Epithelial cell of proximal tubule (primary cell): Measurements from ENCODE around the gene SAXO1. TPM values are rescaled to one million over a fixed set of nuclear protein-coding genes. Genes with fewer than 3 reads are reported as not detected.
A peak's percentile ranks its signal among the peaks of the same experiment; 100 is the strongest.

Experiments used
- DNase-seq: peaks from one replicate; pipeline ENCODE4 v3.0.0-alpha.2; 2011; ENCODE audit warnings: low read depth
- H3K4me3 ChIP-seq: 2 replicates; pipeline ENCODE4 v1.5.1; 2011; ENCODE audit warnings: low read depth, mild to moderate bottlenecking, low read length
- total RNA-seq: library from RNA; depleted of rRNA; stranded (reverse); fragments of >200 nt; gene quantifications from 2 replicates; pipeline ENCODE4 v1.2.3, GENCODE V29; 2015
- TF ChIP-seq, protein P1 (sequence below): conservative IDR thresholded peaks from 2 replicates; pipeline ENCODE4 v1.5.1; 2012; ENCODE audit warnings: low read depth, mild to moderate bottlenecking, low read length

Gene SAXO1
- total RNA-seq, 1 donor from 2014 or later: not detected

DNA sequence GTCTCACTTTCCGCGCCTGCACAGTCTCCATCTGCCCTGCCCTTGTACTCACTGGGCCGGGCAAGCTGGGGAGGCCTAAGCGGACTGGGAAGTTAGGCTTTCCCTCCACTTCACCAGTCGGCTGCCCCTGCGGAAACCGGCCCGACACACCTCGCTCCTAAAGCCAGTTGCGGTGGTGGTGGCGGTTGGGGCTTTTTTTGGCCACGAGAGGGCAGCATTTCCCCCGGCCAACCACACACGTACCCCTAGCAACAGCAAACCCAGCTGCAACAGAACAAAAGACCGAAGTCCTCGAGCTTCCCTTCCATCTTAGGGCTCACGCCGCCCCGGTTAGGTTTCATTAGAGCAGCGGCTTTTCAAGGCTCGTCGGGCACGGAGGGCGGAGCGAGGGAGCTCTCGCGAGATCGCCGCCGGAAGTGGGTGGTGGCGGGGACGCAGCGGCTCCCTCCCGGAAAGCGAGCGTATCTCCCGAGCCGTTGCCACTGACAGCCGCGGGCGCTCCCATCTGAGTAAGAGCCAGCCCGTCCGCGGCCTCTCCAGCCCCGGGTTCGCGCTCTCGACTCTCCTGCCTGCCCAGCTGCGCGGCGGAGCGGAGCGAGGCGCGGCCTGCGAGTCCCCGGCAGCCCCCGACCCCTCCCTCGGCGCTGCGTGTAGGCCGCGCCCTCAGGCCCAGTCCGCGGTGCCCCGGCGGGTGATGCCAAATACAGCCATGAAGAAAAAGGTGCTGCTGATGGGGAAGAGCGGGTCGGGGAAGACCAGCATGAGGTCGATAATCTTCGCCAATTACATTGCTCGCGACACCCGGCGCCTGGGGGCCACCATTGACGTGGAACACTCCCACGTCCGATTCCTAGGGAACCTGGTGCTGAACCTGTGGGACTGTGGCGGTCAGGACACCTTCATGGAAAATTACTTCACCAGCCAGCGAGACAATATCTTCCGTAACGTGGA lies 16.2 kb upstream of the SAXO1 start, which contains the start of gene RRAGA:
TSS of gene RRAGA (plus strand) at position 462 of the 951 bp plus-strand sequence. CDS start at position 695, 233 bp downstream.
- H3K4me3 ChIP-seq: peak within 1 kb of the TSS; percentile 71
- DNase-seq: peak; percentile 80
- TF ChIP-seq, protein P1, sequence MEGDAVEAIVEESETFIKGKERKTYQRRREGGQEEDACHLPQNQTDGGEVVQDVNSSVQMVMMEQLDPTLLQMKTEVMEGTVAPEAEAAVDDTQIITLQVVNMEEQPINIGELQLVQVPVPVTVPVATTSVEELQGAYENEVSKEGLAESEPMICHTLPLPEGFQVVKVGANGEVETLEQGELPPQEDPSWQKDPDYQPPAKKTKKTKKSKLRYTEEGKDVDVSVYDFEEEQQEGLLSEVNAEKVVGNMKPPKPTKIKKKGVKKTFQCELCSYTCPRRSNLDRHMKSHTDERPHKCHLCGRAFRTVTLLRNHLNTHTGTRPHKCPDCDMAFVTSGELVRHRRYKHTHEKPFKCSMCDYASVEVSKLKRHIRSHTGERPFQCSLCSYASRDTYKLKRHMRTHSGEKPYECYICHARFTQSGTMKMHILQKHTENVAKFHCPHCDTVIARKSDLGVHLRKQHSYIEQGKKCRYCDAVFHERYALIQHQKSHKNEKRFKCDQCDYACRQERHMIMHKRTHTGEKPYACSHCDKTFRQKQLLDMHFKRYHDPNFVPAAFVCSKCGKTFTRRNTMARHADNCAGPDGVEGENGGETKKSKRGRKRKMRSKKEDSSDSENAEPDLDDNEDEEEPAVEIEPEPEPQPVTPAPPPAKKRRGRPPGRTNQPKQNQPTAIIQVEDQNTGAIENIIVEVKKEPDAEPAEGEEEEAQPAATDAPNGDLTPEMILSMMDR: peak; percentile 88

DNA sequence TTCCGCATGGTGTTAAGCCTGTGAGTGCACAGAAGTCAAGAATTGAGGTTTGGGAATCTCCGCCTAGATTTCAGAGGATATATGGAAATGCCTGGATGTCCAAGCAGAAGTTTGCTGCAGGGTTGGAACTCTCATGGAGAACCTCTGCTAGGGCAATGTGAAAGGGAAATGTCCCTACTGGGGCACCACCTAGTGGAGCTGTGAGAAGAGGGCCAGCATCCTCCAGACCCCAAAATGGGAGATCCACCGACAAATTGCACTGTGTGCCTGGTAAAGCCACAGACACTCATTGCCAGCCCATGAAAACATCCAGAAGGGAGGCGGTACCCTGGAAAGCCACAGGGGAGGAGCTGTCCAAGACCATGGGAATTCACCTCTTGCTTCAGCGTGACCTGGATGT lies 3.6 kb upstream of the SAXO1 start:
- TF ChIP-seq, protein P1: no peak
- DNase-seq: no peak
- no peak overlapping the region for H3K4me3 ChIP-seq

DNA sequence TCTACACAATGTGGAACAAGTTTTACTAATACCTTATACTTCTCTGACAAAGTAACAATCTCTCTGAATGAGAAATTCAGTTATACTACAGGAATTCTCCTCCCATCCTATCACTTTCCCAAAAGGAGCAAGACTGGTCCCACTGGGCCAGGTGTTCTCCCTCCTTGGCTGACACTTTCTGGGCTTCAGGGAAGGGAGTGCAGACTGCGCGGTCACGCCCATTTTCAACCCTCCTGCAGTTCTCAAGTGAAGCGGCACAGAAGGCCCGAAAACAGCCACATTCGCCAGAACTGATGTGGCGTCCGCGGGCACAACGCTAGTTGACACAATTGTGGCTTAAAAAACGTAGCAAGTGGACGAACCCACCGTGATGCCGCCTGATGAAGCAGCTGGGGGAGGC lies 603 bp downstream of the SAXO1 start:
- TF ChIP-seq, protein P1: no peak
- no peak for DNase-seq
- no peak overlapping the region for H3K4me3 ChIP-seq

DNA sequence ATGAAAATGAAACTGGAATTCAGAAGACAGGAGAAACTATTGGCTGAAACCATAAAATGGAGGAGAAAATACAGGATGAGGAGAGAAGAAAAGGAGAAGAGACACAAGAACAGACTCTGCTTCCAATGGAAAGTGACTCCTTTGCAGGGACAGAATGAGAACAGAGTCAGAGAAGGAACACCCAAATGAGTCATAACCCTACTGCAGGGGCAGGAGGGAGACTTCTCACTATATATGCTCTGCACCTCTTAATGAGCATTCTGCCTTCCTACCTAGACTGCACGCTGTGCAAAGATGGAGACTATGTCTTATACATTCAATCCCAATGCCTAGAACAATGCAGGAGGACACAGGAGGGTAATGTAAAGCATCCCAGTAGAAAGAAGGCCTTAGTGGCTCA lies 2.1 kb downstream of the SAXO1 start:
- no peak for DNase-seq
- H3K4me3 ChIP-seq: no peak overlapping the region
- TF ChIP-seq, protein P1: no peak

DNA sequence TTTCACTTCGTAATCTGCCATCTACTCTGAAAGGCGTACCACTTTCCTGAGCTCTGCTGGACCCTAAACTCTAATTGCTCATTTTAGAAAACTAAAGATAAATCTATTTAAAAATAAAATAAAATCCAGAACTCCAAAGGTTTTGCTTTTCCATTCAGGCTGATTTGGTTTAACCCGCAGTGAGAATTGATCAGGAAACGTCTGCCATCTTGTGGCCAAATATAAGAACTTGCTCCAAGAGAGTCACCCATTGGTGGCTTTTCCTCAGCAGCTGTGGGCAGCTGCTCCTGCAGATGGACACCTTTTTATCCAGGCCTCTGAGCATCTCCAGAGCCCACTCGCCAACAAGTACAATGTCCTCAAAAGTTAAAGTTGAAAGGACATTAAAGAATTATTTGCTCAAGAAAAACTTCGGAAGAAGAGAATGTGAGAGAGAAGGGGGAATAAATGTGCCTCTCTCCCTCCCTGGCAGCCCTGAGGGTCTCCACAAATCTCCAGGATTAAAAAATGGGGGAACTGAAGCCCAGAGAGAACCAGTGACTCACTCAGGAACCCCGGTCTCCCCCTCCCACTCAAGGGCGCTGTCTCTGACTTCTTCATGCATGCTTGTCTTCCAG lies 4.1 kb downstream of the SAXO1 start:
- DNase-seq: no peak
- TF ChIP-seq, protein P1: peak; percentile 74
- no peak overlapping the region for H3K4me3 ChIP-seq

DNA sequence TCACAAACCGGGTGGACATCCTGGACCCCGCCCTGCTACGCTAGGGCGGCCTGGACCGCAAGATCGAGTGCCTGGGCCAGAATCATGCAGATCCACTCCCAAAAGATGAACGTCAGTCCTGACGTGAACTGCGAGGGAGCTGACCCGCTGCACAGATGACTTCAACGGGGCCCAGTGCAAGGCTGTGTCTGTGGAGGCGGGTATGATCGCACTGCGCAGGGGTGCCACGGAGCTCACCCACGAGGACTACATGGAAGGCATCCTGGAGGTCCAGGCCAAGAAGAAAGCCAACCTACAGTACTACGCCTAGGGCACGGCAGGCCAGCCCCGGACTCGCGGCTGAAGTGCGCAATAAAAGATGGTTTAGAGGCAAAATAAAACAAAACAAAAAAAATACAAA lies 5.2 kb downstream of the SAXO1 start:
- H3K4me3 ChIP-seq: no peak overlapping the region
- TF ChIP-seq, protein P1: no peak
- DNase-seq: no peak

DNA sequence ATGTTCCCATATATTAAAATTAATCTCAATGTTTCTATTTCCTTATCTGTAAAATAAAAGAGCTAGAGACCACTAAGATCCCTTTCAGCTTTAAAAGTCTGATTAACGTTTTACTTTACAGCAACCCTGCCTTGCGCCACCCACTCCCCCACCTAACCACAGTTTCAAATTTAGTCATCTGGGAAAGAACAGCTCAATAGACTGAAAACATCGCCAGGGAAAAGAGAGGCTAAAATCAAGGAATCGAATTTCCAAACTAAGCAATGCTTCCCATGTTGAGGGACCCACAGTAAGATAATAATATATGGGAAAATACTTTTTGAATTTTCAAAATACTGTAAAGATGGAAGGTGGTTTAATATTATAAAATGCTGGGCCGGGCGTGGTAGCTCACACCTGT lies 6.6 kb downstream of the SAXO1 start:
- TF ChIP-seq, protein P1: no peak
- H3K4me3 ChIP-seq: no peak overlapping the region
- DNase-seq: no peak
